H4 (cell line): Measurements from ENCODE around the gene ALG1L2. TPM values are rescaled to one million over a fixed set of nuclear protein-coding genes. Genes with fewer than 3 reads are reported as not detected.
"Not testable (repeated sequence)": the region's sequence is repeated elsewhere in the genome, so short reads cannot be mapped to it uniquely, and the experiment has no call there.

Experiments
- DNase-seq: peaks from one replicate; pipeline ENCODE4 v3.0.0-alpha.2; 2015; ENCODE audit warnings: low spot score
- total RNA-seq: library from RNA; depleted of rRNA; stranded (reverse); fragments of >200 nt; shearing (Covaris generic); gene quantifications from 2 replicates; pipeline ENCODE4 v1.2.3, GENCODE V29; 2014; rRNA removed

ALG1L2 gene
- total RNA-seq, 1 experiment from 2014 or later = not detected

- not testable (repeated sequence) for DNase-seq
Measured at GRCh38 chr3:130122891-130123775, 41.5 kb downstream of the ALG1L2 start.

- not testable (repeated sequence) for DNase-seq
Measured at GRCh38 chr3:130125406-130125805, 43.8 kb downstream of the ALG1L2 start.

- not testable (repeated sequence) for DNase-seq
Measured at GRCh38 chr3:130136337-130136736, 54.7 kb downstream of the ALG1L2 start.

GRCh38 chr3:130137685-130138084 is 56.1 kb downstream of the ALG1L2 start:
- DNase-seq = not testable (repeated sequence)

GRCh38 chr3:130138992-130139391 is 57.4 kb downstream of the ALG1L2 start:
- DNase-seq = not testable (repeated sequence)

- not testable (repeated sequence) for DNase-seq
Measured at GRCh38 chr3:130140756-130141155, 59.1 kb downstream of the ALG1L2 start.

GRCh38 chr3:130143648-130144327 is 62.2 kb downstream of the ALG1L2 start:
- not testable (repeated sequence) for DNase-seq

- DNase-seq = not testable (repeated sequence)
Measured at GRCh38 chr3:130144328-130144650, 62.7 kb downstream of the ALG1L2 start.

GRCh38 chr3:130145456-130145855 is 63.8 kb downstream of the ALG1L2 start:
- not testable (repeated sequence) for DNase-seq

- DNase-seq = not testable (repeated sequence)
Measured at GRCh38 chr3:130146465-130146864, 64.8 kb downstream of the ALG1L2 start.

Other genes starting within 250 kb of the ALG1L2 start
- gene TMCC1, start 188.1 kb upstream of the ALG1L2 start, total RNA-seq = 5.1 and 11.1 TPM in 2 replicates
- gene TRH, start 107.1 kb upstream of the ALG1L2 start, total RNA-seq = not detected in 2 replicates